Fibroblast of pulmonary artery (primary cell): ENCODE results near the gene TUSC2.
"Not testable (repeated sequence)": the region's sequence is repeated elsewhere in the genome, so short reads cannot be mapped to it uniquely, and the experiment has no call there.

ENCODE experiments used
- DNase-seq: peaks from one replicate; pipeline ENCODE4 v3.0.0-alpha.2; 2010; ENCODE audit warnings: low read depth
- H3K4me3 ChIP-seq: replicated peaks from 2 replicates; pipeline ENCODE4 v1.5.1; 2011; ENCODE audit warnings: low read depth, mild to moderate bottlenecking, control low read depth, low read length, moderate library complexity
- CTCF ChIP-seq: IDR thresholded peaks from 2 replicates; pipeline ENCODE4 v1.5.1; 2011; ENCODE audit warnings: mild to moderate bottlenecking, control low read depth, low read length, inconsistent platforms; ENCODE audit errors: missing control alignments

TUSC2 gene

DNA sequence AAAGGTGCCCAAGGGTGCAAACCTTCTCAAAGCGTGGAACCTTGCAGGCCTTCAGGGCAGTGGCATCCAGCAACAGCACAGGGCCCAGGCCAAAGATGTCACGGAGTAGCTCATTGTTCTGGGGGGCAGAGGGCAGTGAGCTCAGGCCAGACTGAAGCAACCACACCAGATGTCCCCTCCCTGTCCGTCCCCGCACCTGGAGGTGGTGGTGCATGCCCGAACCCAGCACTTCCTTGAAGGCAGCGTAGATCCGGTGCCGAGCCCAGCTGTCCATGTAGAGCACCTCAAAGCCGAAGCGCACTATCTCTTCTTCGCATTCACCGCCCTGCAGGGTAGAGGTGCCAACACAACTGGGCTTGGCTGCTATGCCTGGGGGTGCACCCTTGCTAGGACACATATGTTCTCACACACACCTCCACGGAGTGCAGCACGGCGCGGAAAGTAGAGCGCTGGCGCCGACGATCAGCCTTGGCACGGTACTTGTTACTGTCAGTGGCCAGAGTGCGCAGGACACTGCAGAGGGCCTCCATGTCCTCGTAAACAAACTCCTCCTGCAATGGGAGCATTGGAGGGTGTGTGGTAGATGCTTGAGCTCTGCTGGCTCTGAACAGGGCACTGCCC, 39.5 kb downstream of the TUSC2 start:
- no peak overlapping the region for H3K4me3 ChIP-seq
- TF ChIP-seq CTCF = no peak
- no peak for DNase-seq

- no peak for TF ChIP-seq CTCF
- no peak for DNase-seq
- no peak overlapping the region for H3K4me3 ChIP-seq
Measured at GRCh38 chr3:50287262-50287661, 40.8 kb downstream of the TUSC2 start.

DNA sequence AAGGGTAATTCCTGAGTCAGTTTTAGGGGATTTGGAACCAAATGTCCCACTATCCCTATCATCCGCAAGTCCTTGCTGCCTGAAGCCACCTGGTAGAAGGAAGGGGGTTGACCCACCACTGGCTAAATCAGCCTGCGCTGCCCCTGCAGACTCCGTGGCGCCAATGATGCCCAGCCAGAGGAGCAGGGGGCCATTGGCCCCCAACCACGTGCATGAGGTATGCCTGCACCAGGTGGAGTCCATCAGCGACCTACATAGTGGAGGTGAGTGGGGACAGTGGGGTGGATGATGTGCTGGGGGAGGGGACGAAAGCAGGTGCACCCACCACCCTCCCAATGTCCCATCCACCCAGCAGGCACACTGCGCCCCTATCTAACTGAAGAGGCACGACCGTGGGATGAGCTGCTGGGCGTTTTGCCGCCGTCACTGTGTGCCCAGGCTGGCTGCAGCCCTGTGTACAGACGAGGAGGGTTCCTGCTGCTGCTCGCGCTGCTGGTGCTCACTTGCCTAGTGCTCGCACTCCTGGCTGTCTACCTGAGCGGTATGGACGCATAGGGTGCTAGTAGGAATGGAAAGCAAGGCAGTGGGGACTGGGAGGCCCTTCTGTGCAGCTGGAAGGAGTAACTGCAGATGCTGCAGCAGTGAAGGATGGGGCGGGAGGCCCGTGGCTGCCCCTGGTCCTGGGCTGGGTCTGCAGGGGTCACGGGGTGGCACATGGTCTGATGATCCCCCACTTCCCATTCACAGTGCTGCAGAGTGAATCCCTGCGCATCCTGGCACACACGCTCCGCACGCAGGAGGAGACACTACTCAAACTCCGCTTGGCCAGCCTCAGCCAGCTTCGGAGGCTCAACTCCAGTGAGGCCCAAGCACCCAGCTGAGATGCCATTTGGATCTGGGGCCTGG, 41.4 kb downstream of the TUSC2 start:
- DNase-seq = no peak
- H3K4me3 ChIP-seq = no peak overlapping the region
- no peak for TF ChIP-seq CTCF

GRCh38 chr3:50284121-50284520, 43.9 kb downstream of the TUSC2 start:
- H3K4me3 ChIP-seq, DNase-seq: not testable (repeated sequence)

DNA sequence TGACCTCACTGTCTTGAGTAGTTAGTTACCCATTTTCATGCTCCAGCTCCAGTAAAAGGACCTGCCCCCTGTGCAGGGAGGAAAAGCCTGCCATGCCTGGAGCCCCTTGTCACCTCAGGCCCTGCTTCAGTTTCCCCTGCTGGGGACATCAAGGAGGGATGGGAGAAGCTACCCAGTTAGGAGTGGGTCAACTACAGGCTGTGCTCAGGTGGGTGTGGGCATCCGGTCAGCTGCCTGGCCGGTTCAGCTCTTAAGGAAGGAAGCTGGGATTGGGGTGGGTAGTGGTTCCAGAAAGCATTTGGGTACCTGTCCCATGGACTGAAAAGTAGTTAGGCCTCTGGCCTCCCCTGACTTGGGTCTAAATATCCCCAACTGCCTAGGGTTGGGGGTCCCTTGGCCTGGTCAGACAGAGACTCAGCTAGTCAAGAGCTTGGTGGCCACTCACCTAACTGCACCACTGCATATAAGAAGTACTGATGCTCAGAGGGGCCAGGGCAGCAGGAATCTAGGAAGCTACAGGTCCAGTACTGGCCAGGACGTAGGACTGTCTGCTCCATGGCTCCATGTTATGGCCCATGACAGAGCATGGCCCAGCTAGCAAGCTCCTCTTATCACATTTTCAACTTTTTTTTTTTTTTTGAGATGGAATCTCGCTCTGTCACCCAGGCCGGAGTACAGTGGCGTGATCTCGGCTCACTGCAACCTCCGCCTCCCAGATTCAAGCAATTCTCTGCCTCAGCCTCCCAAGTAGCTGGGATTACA, 48.6 kb downstream of the TUSC2 start:
- no peak for TF ChIP-seq CTCF
- no peak for DNase-seq
- H3K4me3 ChIP-seq = no peak overlapping the region

GRCh38 chr3:50278880-50279224, 49.2 kb downstream of the TUSC2 start, which contains the start of gene LSMEM2:
Gene LSMEM2, plus strand, starts transcription at chr3:50279087. Its CDS starts 27 bp downstream, at chr3:50279114.
- H3K4me3 ChIP-seq = no peak within 1 kb of the TSS
- DNase-seq = no peak
- no peak for TF ChIP-seq CTCF
